ENCODE data around the gene FGD5.

DNA sequence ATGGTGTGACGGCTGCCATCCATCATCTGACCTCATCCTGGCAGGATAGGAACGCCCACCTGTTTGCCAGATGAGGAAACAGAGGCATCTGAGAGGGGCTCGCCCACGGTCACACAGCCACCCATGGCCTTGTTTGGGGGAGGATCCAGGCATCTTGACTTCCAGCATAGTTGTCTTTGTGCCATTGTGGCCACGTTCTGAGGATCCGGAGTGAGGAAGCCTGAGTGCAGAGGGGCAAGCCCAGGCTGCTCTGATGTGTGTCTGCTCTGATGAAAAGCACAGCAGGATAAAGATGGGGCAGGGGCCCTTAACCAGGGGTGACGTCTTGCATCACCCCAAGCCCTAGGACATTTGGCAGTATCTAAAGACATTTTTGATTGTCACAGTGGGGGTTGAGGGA lies 58.7 kb downstream of the FGD5 start:
- no peak for TF ChIP-seq POLR2A (IDR thresholded peaks at IDR 0.05)
- TF ChIP-seq, protein P1, sequence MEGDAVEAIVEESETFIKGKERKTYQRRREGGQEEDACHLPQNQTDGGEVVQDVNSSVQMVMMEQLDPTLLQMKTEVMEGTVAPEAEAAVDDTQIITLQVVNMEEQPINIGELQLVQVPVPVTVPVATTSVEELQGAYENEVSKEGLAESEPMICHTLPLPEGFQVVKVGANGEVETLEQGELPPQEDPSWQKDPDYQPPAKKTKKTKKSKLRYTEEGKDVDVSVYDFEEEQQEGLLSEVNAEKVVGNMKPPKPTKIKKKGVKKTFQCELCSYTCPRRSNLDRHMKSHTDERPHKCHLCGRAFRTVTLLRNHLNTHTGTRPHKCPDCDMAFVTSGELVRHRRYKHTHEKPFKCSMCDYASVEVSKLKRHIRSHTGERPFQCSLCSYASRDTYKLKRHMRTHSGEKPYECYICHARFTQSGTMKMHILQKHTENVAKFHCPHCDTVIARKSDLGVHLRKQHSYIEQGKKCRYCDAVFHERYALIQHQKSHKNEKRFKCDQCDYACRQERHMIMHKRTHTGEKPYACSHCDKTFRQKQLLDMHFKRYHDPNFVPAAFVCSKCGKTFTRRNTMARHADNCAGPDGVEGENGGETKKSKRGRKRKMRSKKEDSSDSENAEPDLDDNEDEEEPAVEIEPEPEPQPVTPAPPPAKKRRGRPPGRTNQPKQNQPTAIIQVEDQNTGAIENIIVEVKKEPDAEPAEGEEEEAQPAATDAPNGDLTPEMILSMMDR (IDR thresholded peaks at IDR 0.05): no peak
- TF ChIP-seq POLR2AphosphoS5 (IDR thresholded peaks at IDR 0.05): no peak
- no peak for TF ChIP-seq EP300 (IDR thresholded peaks at IDR 0.05)

Measured in upper lobe of left lung (tissue), 4 donors.